H1 (cell line): ENCODE data around the gene TMEM86B.

Experiments used
- BACH1 ChIP-seq: IDR thresholded peaks from 2 replicates; pipeline ENCODE4 v1.6.1; 2012; ENCODE audit warnings: low read length, improper control_type of control experiment
- BRCA1 ChIP-seq: IDR thresholded peaks from 2 replicates; pipeline ENCODE4 v1.6.1; 2012; ENCODE audit warnings: low read depth, low read length, improper control_type of control experiment
- CEBPB ChIP-seq: IDR thresholded peaks from 2 replicates; pipeline ENCODE4 v1.6.1; 2012; ENCODE audit warnings: low read depth, low read length
- CTCF ChIP-seq, 3 experiments: IDR thresholded peaks; 1 replicate in 2 of 3; 2 replicates in 1 of 3; pipeline versions ENCODE4 v1.5.1 to v1.6.1; 2011; ENCODE audit warnings: low read length in 3 of 3, mild to moderate bottlenecking in 3 of 3, inconsistent platforms in 2 of 3, low read depth in 1 of 3, moderate library complexity in 1 of 3; ENCODE audit not compliant: insufficient read depth in 1 of 3; ENCODE audit errors: control extremely low read depth in 1 of 3
- EP300 ChIP-seq, 2 experiments: IDR thresholded peaks; 1 replicate in 1 of 2; 2 replicates in 1 of 2; pipeline ENCODE4 v1.6.1; 2011 to 2012; ENCODE audit warnings: low read depth in 2 of 2, low read length in 2 of 2, mild to moderate bottlenecking in 2 of 2, borderline replicate concordance in 1 of 2, inconsistent platforms in 1 of 2, moderate library complexity in 1 of 2
- NRF1 ChIP-seq: IDR thresholded peaks from 2 replicates; pipeline ENCODE4 v1.6.1; 2011; ENCODE audit warnings: mild to moderate bottlenecking, low read depth, low read length, improper control_type of control experiment
- POLR2A ChIP-seq, 2 experiments: IDR thresholded peaks; 1 replicate in 1 of 2; 2 replicates in 1 of 2; pipeline ENCODE4 v1.6.1; 2011; ENCODE audit warnings: low read depth in 2 of 2, low read length in 2 of 2, mild to moderate bottlenecking in 2 of 2; ENCODE audit errors: control extremely low read depth in 1 of 2
- POLR2AphosphoS5 ChIP-seq: IDR thresholded peaks from 2 replicates; pipeline ENCODE4 v1.6.1; 2011; ENCODE audit warnings: low read depth, low read length
- RXRA ChIP-seq: IDR thresholded peaks from 2 replicates; pipeline ENCODE4 v1.6.1; 2011; ENCODE audit warnings: low read depth, mild to moderate bottlenecking, low read length, moderate library complexity; ENCODE audit not compliant: insufficient read depth
- SRF ChIP-seq: IDR thresholded peaks from 2 replicates; pipeline ENCODE4 v1.6.1; 2011; ENCODE audit warnings: mild to moderate bottlenecking, low read depth, low read length, moderate library complexity
- TAF1 ChIP-seq: IDR thresholded peaks from 2 replicates; pipeline ENCODE4 v1.6.1; 2011; ENCODE audit warnings: mild to moderate bottlenecking, low read depth, low read length
- TEAD4 ChIP-seq: IDR thresholded peaks from 2 replicates; pipeline ENCODE4 v1.6.1; 2012; ENCODE audit warnings: low read depth, low read length, inconsistent platforms, mixed read lengths
- USF2 ChIP-seq: IDR thresholded peaks from 2 replicates; pipeline ENCODE4 v1.6.1; 2011; ENCODE audit warnings: low read length, improper control_type of control experiment
- YY1 ChIP-seq: IDR thresholded peaks from 2 replicates; pipeline ENCODE4 v1.6.1; 2011; ENCODE audit warnings: low read depth, mild to moderate bottlenecking, low read length

- TF ChIP-seq CEBPB: no peak
- no peak for TF ChIP-seq CTCF (IDR thresholded peaks at IDR 0.05; ENCODE audit: control extremely low read depth in 1 of 3, insufficient read depth in 1 of 3, low read depth in 1 of 3, low read length in 3 of 3)
- TF ChIP-seq BACH1: no peak
- TF ChIP-seq BRCA1: no peak
- TF ChIP-seq EP300 (IDR thresholded peaks at IDR 0.05; ENCODE audit: borderline replicate concordance in 1 of 2, low read depth in 2 of 2, low read length in 2 of 2): no peak
- no peak for TF ChIP-seq RXRA
- no peak for TF ChIP-seq POLR2A (IDR thresholded peaks at IDR 0.05; ENCODE audit: control extremely low read depth in 1 of 2, low read depth in 2 of 2, low read length in 2 of 2)
- no peak for TF ChIP-seq USF2
- no peak for TF ChIP-seq POLR2AphosphoS5
- TF ChIP-seq SRF: no peak
- TF ChIP-seq TAF1: no peak
- TF ChIP-seq YY1: peak; percentile 79; the same call in 1 of the 2 replicates
- TF ChIP-seq NRF1: no peak
- no peak for TF ChIP-seq TEAD4
Observed at GRCh38 chr19:55220525-55220924, 8.0 kb downstream of the TMEM86B start.
